Measurements from ENCODE around the gene NT5DC1.

GRCh38 chr6:116255246-116255800 lies 154.7 kb downstream of the NT5DC1 start:
- no peak for TF ChIP-seq POLR2A (IDR thresholded peaks at IDR 0.05)
- no peak for TF ChIP-seq CTCF (IDR thresholded peaks at IDR 0.05 in 8 of 11, conservative IDR thresholded peaks at IDR 0.05 in 3 of 11)
- TF ChIP-seq POLR2AphosphoS5 (IDR thresholded peaks at IDR 0.05) = no peak

Measured in spleen (tissue), 7 donors.